Right lobe of liver (tissue), 4 donors: ENCODE data around the gene MAST4.

ENCODE experiments used
- CTCF ChIP-seq, 4 donors: fragments of 200-600 bp in 3 of 4; fragments of 450-650 bp in 1 of 4; IDR thresholded peaks; one replicate each; pipeline versions ENCODE4 v1.5.1 to v1.8.0; 2016 to 2022; ENCODE audit warnings: antibody characterized with exemption in 4 of 4, mild to moderate bottlenecking in 2 of 4
- POLR2A ChIP-seq: fragments of 450-650 bp; IDR thresholded peaks from one replicate; pipeline ENCODE4 v1.6.1; 2017; ENCODE audit warnings: antibody characterized with exemption, mild to moderate bottlenecking
- donor health status: DM: no; HTN: no; CAD: no.
- donor health status: DM: no; HTN: no; CAD: no.
- donor health status: DM: no; HTN: yes; CAD: no.

GRCh38 chr5:66634601-66635000 lies 38.4 kb downstream of the MAST4 start:
- TF ChIP-seq CTCF (IDR thresholded peaks at IDR 0.05) (no peak), POLR2A (no peak)
